Neural crest cell (in vitro differentiated cells): ENCODE measurements around the gene TP73. TPM values are rescaled to one million over a fixed set of nuclear protein-coding genes. Genes with fewer than 3 reads are reported as not detected.

Experiments used
- DNase-seq: peaks from one replicate; pipeline ENCODE4 v3.0.0; 2021; ENCODE audit warnings: low read depth, mixed read lengths, low spot score
- H3K27ac Mint-ChIP-seq: one replicate; pipeline ENCODE4 v1.8.0; 2021; ENCODE audit warnings: mild to moderate bottlenecking, mixed read lengths; ENCODE audit not compliant: unreplicated experiment
- H3K27me3 Mint-ChIP-seq: 2 replicates; pipeline ENCODE4 v1.8.0; 2021; ENCODE audit warnings: low read depth, mild to moderate bottlenecking, mixed read lengths
- H3K36me3 Mint-ChIP-seq: 2 replicates; pipeline ENCODE4 v1.8.0; 2021; ENCODE audit warnings: low read depth, mild to moderate bottlenecking, mixed read lengths
- H3K4me1 Mint-ChIP-seq: 2 replicates; pipeline ENCODE4 v1.8.0; 2021; ENCODE audit warnings: mixed read lengths
- H3K4me3 Mint-ChIP-seq: one replicate; pipeline ENCODE4 v1.8.0; 2021; ENCODE audit warnings: mild to moderate bottlenecking, mixed read lengths
- H3K9me3 Mint-ChIP-seq: 2 replicates; pipeline ENCODE4 v1.8.0; 2021; ENCODE audit warnings: mixed read lengths
- total RNA-seq: library from RNA; stranded (reverse); gene quantifications from 2 replicates; pipeline ENCODE4 v1.2.1, GENCODE V29; 2021
- TF ChIP-seq, protein P1 (sequence below): fragments of 200-600 bp; sonication (generic); conservative IDR thresholded peaks from 2 replicates; pipeline ENCODE4 v1.5.0; 2021; ENCODE audit warnings: antibody characterized with exemption, mild to moderate bottlenecking

The TP73 gene
- total RNA-seq, 1 donor from 2014 or later = 1.5 TPM

DNA sequence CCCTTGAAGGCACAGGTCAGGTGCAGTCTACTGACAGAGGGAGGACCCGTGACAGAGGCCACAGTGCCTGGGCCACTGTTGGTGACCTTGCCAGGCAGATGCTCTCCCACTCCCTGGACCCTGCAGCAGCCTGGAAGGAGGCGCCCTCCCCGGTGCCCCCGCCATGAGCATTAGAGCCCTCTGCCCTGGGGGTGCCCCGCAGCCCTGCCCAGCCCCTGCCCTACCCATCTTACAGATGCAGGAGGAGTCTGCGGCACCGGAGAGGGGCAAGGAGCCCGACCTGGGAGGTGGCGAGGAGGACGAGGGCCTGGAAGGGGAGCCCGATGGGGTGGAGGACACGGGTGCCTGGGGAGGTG lies 110.5 kb downstream of the TP73 start:
- H3K36me3 Mint-ChIP-seq = no peaks in the 10 kb centered on the region
- no peak for DNase-seq
- TF ChIP-seq, protein P1, sequence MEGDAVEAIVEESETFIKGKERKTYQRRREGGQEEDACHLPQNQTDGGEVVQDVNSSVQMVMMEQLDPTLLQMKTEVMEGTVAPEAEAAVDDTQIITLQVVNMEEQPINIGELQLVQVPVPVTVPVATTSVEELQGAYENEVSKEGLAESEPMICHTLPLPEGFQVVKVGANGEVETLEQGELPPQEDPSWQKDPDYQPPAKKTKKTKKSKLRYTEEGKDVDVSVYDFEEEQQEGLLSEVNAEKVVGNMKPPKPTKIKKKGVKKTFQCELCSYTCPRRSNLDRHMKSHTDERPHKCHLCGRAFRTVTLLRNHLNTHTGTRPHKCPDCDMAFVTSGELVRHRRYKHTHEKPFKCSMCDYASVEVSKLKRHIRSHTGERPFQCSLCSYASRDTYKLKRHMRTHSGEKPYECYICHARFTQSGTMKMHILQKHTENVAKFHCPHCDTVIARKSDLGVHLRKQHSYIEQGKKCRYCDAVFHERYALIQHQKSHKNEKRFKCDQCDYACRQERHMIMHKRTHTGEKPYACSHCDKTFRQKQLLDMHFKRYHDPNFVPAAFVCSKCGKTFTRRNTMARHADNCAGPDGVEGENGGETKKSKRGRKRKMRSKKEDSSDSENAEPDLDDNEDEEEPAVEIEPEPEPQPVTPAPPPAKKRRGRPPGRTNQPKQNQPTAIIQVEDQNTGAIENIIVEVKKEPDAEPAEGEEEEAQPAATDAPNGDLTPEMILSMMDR = no peak
- no peak overlapping the region for H3K27ac Mint-ChIP-seq
- H3K4me1 Mint-ChIP-seq = no peaks in the 10 kb centered on the region
- no peak overlapping the region for H3K4me3 Mint-ChIP-seq
- H3K9me3 Mint-ChIP-seq = no peaks in the 10 kb centered on the region
- peaks cover 25% of the 10 kb centered on the region for H3K27me3 Mint-ChIP-seq

DNA sequence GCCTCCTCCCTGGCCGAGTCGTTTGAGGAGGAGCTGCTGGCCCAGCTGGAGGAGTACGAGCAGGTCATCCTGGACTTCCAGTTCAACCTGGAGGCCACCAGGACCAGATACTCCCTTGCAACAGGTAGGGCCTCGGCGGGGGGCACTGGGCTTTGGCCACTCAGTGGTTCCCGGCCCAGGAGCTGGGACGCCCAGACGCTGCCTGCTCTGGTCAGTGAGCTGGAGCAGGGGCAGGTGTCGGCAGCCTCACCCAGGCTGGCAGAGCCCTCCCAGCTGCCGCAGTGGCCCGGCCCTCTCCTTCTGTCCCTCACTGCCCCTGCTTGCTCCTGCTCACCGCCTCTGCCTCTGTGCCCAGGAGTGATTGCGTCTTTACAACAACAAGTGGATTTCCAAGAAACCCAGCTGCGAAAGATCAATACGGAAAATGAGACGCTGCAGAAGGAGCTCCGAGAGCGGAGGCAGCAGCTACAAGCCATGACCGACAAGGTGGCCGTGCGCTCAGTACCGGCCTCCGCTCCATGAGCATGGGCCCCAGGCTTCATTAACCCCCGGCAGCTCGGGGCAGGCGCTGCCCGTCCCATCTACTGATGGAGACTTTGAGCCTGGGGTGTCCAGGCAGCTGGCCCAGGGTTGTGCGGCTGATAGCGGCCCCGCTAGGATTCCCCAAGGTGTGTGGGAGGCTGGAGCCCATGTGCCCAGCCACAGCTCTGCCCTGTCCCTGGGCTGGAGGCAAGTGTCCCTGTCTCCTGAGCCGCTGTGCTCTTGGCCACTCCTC lies 111.2 kb downstream of the TP73 start:
- Mint-ChIP-seq H3K9me3 (no peaks in the 10 kb centered on the region), H3K27me3 (peaks cover 25% of the 10 kb centered on the region), H3K4me3 (no peak overlapping the region), H3K4me1 (no peaks in the 10 kb centered on the region), H3K27ac (no peak overlapping the region), H3K36me3 (no peaks in the 10 kb centered on the region)
- DNase-seq = no peak
- TF ChIP-seq, protein P1 = no peak

DNA sequence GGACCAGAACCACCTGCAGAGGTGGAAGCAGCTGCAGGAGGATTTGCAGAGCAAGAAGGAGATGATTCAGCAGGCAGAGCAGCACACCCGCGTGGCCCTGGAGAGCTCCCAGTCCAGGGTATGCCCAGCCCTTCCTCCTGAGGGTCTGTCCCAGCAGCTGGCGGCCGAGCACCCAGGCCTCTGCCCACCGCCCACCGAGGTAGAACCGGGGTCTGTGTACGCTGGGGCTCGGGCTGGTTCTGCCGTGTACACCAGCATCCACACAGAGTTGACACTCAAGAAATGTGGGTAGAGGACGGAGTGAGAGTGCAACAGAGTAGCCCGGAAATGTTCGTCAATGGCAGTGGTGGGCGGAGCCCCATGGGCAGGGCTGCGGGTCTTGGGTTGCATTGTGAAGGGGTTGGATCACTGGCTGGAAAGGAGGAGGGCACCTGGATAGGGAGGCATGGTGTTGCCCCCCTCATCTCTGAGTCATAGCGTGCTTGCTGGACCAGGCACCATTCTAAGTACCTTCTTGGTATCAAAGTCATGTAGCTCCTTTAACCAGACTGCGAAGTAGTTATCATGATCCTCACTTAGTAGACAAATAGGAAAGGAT lies 115.1 kb downstream of the TP73 start:
- Mint-ChIP-seq H3K27me3 (peaks cover 6% of the 10 kb centered on the region), H3K4me1 (no peaks in the 10 kb centered on the region), H3K4me3 (no peak overlapping the region), H3K36me3 (no peaks in the 10 kb centered on the region), H3K27ac (no peak overlapping the region), H3K9me3 (no peaks in the 10 kb centered on the region)
- DNase-seq = no peak
- TF ChIP-seq, protein P1 = no peak

DNA sequence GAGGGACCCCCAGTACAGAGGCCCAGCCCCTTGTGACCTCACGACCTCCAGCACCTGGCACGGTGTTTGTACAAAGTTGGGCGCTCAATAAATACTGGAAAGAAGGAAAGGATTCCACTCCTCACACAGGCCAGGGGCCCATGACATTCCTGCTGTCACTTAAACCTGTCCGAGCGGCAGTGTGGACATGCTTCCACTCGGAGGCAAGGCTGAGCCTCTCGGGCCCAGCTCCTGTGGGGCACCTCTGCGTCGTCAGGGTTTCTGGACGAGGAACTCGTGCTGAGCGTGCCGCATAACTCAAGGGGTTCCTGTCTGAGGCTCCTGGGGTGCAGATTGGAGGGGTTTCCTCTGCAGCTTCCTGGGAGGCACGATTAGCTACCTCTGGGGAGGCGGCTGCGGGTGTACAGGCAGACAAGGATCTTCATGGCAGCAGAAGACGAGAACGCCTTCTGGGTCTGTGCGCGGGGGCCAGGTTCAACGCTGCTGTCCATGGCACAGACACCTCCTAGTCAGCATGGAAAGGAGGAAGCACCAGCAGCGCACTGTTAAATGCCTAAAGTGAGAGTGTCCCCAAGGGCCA lies 116.6 kb downstream of the TP73 start:
- Mint-ChIP-seq H3K9me3 (no peaks in the 10 kb centered on the region), H3K27me3 (peaks cover 6% of the 10 kb centered on the region), H3K36me3 (no peaks in the 10 kb centered on the region), H3K4me3 (no peak overlapping the region), H3K4me1 (no peaks in the 10 kb centered on the region), H3K27ac (no peak overlapping the region)
- no peak for DNase-seq
- TF ChIP-seq, protein P1 = no peak

DNA sequence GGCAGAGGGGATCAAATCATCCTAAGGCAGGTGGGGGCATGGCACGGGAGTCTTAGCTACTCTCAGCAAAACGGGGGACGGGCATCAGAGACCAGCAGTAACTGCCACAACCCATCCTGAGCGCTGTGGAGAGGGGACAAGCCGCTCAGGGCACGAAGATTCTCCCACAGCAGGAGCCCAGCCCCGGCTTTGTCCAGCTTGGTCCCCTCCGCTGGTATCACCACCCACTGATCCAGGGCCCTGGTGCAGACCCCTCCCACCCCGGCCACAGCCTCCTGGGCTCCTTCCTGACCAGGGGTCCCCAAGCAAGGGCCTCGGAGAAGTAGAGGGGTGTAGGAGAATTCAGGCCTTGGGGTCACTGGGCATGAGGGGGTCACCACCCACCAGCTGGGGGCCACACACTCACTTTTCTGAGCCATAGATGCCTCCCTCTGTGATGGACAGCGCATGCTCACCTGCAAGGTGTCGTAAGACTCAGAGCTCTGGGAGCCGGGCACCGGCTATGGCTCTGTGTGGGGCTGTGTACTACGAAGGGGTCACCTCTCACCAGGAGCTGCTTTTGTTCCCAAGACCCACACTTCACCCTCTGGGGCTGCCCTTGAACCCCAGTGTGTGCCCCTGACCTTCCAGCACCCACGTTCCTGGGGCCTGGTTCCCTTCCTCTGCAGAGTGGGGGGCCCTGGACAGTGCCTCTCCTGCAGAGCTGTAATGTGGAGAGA lies 117.9 kb downstream of the TP73 start:
- peak overlapping the region; percentile 66 for H3K4me3 Mint-ChIP-seq

More for the DNA sequence above, 117.9 kb downstream of the TP73 start:
- TF ChIP-seq, protein P1 = no peak
- DNase-seq = no peak
- no peaks in the 10 kb centered on the region for H3K9me3 Mint-ChIP-seq
- H3K36me3 Mint-ChIP-seq = no peaks in the 10 kb centered on the region
- H3K27me3 Mint-ChIP-seq = peaks cover 3% of the 10 kb centered on the region
- no peak overlapping the region for H3K27ac Mint-ChIP-seq
- H3K4me1 Mint-ChIP-seq = peaks cover 3% of the 10 kb centered on the region
